ENCODE data around the gene ICAM5.
"Not testable (repeated sequence)": the region's sequence is repeated elsewhere in the genome, so short reads cannot be mapped to it uniquely, and the experiment has no call there.

Gene ICAM5

GRCh38 chr19:10289836-10290356, at the start of gene ICAM5:
ICAM5 (plus strand) TSS chr19:10289952; CDS start chr19:10290044, 92 bp downstream.
- DNase-seq, result peak; percentile 17
- in situ Hi-C loops (cut with HindIII; ENCODE audit: low pct_ligation_motif_present, low pct_unique_long_range_greater_than_20kb, low sequenced_read_pairs), result no loop called here

- DNase-seq; in situ Hi-C loops (cut with HindIII; ENCODE audit: low pct_ligation_motif_present, low pct_unique_long_range_greater_than_20kb, low sequenced_read_pairs): not testable (repeated sequence)
Observed at GRCh38 chr19:10241826-10242449, 47.8 kb upstream of the ICAM5 start.

GRCh38 chr19:10243606-10244005, 46.1 kb upstream of the ICAM5 start:
- in situ Hi-C loops (cut with HindIII; ENCODE audit: low pct_ligation_motif_present, low pct_unique_long_range_greater_than_20kb, low sequenced_read_pairs), result no loop called here
- no peak for DNase-seq

DNA sequence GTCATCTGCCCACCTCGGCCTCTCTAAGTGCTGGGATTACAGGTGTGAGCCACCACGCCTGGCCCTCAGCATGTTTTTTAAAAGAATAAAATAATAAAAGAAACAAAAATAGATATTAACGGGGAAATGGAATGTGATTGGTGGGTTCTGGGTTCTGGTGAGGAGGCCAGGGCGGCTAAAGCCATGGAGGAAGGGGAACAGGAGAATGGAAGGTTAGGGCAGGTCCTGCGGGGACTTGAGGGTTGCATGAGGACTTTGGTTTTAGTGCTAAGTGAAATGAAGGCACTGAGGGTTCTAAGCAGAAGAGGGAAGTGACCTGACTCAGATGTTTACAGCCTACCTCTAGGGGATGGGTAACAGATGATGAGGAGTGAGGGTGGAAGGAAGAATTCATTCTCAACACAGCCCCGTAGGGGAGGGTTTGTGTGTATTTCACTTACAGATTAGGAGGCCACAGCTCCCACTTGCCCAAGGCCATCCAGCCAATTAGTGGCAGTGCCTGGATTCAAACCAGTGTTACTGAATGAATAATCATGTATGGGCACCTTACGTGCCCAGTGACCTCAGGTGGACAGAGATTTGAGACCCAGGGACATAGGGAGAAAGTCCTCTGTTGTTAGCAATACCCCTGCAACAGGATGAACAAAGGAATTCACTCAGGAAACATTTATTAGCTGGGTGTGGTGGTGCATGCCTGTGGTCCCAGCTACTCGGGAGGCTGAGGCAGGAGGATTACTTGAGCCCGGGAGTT, 44.4 kb upstream of the ICAM5 start:
- in situ Hi-C loops (cut with HindIII; ENCODE audit: low pct_ligation_motif_present, low pct_unique_long_range_greater_than_20kb, low sequenced_read_pairs), result no loop called here
- DNase-seq, result no peak

DNA sequence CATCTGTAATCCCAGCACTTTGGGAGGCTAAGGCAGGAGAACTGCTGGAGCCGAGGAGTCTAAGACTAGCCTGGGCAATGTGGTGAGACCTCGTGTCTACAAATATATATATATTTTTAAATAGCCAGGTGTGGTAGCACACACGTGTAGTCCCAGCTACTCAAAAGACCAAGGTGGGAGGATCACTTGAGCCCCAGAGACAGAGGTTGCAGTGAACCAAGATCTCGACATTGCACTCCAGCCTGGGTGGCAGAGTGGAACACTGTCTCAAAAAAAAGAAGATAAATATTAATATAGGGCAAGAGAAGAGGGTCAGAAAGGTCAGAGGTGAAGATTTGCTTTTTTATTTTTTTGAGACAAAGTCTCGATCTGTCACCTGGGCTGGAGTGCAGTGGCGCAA, 43.2 kb upstream of the ICAM5 start:
- no peak for DNase-seq
- in situ Hi-C loops (cut with HindIII; ENCODE audit: low pct_ligation_motif_present, low pct_unique_long_range_greater_than_20kb, low sequenced_read_pairs), result no loop called here

- in situ Hi-C loops (cut with HindIII; ENCODE audit: low pct_ligation_motif_present, low pct_unique_long_range_greater_than_20kb, low sequenced_read_pairs), result no loop called here
- DNase-seq, result peak; percentile 98
Observed at GRCh38 chr19:10251792-10252694, 37.7 kb upstream of the ICAM5 start, which contains the start of gene MRPL4. MRPL4 (plus strand) TSS chr19:10252214; CDS start chr19:10252254, 40 bp downstream.

DNA sequence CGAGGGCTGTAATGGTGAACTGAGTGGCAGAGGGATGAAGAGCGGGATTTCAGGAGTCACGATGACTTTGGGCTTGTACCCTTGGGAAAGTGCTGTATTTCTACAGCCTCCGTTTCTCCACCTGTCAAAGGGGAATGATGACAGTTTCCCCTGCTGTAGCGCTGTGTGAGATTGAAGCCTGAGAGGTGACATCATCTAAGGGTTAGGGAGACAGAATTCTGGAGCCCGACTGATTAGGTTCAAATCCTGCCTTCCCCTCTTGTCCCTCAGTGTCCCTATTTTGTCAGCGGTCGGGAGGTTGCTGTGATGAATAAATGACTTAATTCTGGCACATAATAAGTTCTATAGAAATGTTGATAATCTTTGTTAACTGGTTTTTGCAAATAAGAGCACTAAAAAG, 37.0 kb upstream of the ICAM5 start:
- no peak for DNase-seq
- in situ Hi-C loops (cut with HindIII; ENCODE audit: low pct_ligation_motif_present, low pct_unique_long_range_greater_than_20kb, low sequenced_read_pairs), result no loop called here

- DNase-seq, result no peak
- in situ Hi-C loops (cut with HindIII; ENCODE audit: low pct_ligation_motif_present, low pct_unique_long_range_greater_than_20kb, low sequenced_read_pairs), result no loop called here
Observed at GRCh38 chr19:10254244-10254643, 35.5 kb upstream of the ICAM5 start.

DNA sequence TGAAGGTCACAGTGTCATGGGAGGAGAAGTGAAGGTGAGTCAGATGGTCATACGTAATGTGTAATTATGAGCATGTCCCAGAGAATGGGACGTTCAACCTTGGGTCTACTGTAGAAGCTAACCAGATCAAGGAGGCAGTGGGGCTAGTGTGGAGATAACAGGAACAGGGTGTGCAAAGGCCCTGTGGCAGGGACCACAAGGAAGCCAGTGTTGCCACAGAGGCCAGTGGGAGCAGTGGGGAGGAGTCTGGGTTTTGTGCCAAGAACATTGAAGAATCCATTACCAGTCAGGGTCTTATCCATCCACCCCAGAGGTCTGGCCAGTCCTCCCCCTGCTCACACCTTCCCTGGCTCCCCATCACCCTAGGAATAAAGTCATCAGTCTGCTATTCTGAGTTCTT, 34.4 kb upstream of the ICAM5 start:
- no peak for DNase-seq
- in situ Hi-C loops (cut with HindIII; ENCODE audit: low pct_ligation_motif_present, low pct_unique_long_range_greater_than_20kb, low sequenced_read_pairs), result no loop called here

GRCh38 chr19:10256551-10256950, 33.2 kb upstream of the ICAM5 start:
- no peak for DNase-seq
- in situ Hi-C loops (cut with HindIII; ENCODE audit: low pct_ligation_motif_present, low pct_unique_long_range_greater_than_20kb, low sequenced_read_pairs), result no loop called here

DNA sequence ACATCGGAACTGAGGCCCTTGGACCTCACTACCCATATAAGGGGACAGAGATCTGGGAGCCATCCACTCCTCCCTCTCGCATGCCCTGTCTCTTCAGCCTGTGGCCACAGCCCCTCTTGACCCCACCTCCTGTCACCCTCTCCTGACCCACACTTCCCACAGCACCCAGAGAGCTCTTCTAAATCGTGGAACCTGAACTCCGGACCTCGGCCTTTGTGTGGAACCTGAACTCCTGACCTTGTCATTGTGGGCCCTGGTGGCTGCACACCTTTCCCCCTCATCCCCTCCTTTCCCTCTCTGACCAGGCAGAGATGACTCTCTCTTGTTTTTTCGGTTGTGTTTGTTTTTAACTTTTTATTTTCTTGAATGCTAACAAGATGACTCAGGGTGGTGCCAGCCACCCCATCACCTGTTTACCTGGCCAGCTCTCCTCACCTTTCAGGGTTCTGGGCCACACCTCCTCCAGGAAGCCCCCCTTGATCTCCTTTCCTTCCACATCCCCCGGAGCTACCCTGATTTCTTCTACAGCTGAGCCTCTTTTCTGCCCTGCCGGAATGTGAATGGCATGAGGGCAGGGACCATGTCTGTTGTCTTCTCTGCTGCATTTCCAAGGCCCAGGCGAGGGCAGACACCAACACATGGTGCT, 32.7 kb upstream of the ICAM5 start:
- in situ Hi-C loops (cut with HindIII; ENCODE audit: low pct_ligation_motif_present, low pct_unique_long_range_greater_than_20kb, low sequenced_read_pairs), result no loop called here
- no peak for DNase-seq

DNA sequence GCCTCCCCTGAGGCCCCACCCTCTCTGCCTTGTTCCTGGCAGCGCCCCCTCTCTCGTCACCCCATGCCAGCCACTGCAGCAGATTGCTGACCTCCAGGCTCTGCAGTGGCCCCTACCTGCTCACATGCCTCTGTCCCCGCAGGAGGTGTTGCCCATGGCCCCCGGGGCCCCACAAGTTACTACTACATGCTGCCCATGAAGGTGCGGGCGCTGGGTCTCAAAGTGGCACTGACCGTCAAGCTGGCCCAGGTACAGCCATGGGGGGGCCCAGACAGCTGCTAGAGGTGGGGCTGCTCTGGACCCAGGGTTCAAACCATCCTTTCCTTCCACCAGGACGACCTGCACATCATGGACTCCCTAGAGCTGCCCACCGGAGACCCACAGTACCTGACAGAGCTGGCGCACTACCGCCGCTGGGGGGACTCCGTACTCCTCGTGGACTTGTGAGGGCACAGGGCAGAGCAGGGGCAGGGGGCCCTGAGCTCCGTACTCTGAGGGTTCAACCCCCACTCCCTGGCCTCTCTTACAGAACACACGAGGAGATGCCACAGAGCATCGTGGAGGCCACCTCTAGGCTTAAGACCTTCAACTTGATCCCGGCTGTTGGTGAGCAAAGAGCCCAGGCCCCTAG, 31.6 kb upstream of the ICAM5 start:
- in situ Hi-C loops (cut with HindIII; ENCODE audit: low pct_ligation_motif_present, low pct_unique_long_range_greater_than_20kb, low sequenced_read_pairs), result no loop called here
- no peak for DNase-seq

DNA sequence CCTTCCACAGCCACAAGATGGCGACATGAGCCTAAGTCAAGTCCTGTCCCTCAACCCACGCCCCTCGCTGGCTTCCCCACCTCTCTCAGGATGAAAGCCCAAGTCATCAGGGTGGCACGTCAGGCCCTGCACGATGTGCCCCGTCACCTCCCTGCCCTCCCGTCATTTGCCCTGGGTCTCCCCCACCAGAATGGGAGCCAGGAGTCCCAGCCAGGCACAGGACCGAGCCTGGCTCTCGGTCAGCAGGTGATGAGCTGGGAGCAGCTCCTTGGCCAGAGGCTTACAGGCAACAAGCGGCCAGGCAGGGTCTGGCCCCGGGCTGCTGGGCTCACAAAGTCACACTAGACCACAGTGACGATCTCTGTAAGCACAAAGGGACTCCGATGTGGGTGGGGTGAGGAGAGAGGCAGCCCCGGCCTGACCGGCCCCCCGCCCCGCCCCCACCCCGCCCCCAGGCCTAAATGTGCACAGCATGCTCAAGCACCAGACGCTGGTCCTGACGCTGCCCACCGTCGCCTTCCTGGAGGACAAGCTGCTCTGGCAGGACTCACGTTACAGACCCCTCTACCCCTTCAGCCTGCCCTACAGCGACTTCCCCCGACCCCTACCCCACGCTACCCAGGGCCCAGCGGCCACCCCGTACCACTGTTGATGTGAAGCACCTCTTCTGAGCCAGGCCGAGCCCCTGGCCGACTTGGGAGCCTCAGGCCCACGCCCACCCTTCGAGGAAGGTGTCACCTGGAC, 30.4 kb upstream of the ICAM5 start:
- peak; percentile 83 for DNase-seq
- in situ Hi-C loops (cut with HindIII; ENCODE audit: low pct_ligation_motif_present, low pct_unique_long_range_greater_than_20kb, low sequenced_read_pairs), result no loop called here

- in situ Hi-C loops (cut with HindIII; ENCODE audit: low pct_ligation_motif_present, low pct_unique_long_range_greater_than_20kb, low sequenced_read_pairs), result no loop called here
- DNase-seq, result no peak
Observed at GRCh38 chr19:10260141-10260584, 29.6 kb upstream of the ICAM5 start.

GRCh38 chr19:10262771-10263170, 27.0 kb upstream of the ICAM5 start:
- DNase-seq, result no peak
- in situ Hi-C loops (cut with HindIII; ENCODE audit: low pct_ligation_motif_present, low pct_unique_long_range_greater_than_20kb, low sequenced_read_pairs), result no loop called here

GRCh38 chr19:10266706-10267105, 23.0 kb upstream of the ICAM5 start:
- DNase-seq, result no peak
- in situ Hi-C loops (cut with HindIII; ENCODE audit: low pct_ligation_motif_present, low pct_unique_long_range_greater_than_20kb, low sequenced_read_pairs), result no loop called here

DNA sequence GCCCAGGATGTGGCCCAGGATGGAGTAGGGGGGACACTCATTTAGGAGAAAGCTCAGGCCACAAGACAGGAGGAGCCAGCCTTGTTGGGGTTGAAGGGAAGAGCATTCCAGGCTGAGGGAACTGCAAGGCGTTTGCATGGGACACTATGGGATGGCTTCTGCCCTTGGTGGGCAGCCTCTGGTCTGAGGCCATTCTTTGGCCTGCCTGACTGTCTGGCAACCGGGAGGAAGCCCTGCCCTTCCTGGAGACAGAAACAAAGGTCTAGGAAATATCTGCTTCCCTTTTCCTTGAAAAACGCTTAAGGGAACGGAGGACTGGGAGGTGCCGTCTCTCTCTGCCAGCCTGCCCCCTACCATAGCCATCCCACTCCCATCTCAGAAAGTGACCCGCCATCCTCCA, 21.7 kb upstream of the ICAM5 start:
- in situ Hi-C loops (cut with HindIII; ENCODE audit: low pct_ligation_motif_present, low pct_unique_long_range_greater_than_20kb, low sequenced_read_pairs), result no loop called here
- DNase-seq, result no peak
